Stimulated activated CD8-positive, alpha-beta memory T cell treated with anti-CD3 and anti-CD28 coated beads, Interleukin-4, amount 100 ng/mL, for 1 hour (primary cell): ENCODE results near the gene BAZ1B.
"Not testable (repeated sequence)": the region's sequence is repeated elsewhere in the genome, so short reads cannot be mapped to it uniquely, and the experiment has no call there.

Experiments used
- DNase-seq, 2 donors: peaks; one replicate each; pipeline ENCODE4 v3.0.0-alpha.2; 2020; ENCODE audit warnings: low read depth in 2 of 2, low spot score in 1 of 2

BAZ1B gene

GRCh38 chr7:73448609-73449008 is 73.5 kb downstream of the BAZ1B start:
- DNase-seq: no peak

GRCh38 chr7:73447121-73447733 is 74.9 kb downstream of the BAZ1B start:
- DNase-seq: no peak

- no peak for DNase-seq
Observed at GRCh38 chr7:73446682-73447081, 75.4 kb downstream of the BAZ1B start.

- no peak for DNase-seq
Observed at GRCh38 chr7:73443548-73444255, 78.4 kb downstream of the BAZ1B start.

- DNase-seq: no peak
Observed at GRCh38 chr7:73442903-73443500, 79.1 kb downstream of the BAZ1B start.

- no peak for DNase-seq
Observed at GRCh38 chr7:73442222-73442902, 79.7 kb downstream of the BAZ1B start.

- no peak for DNase-seq
Observed at GRCh38 chr7:73439410-73439704, 82.7 kb downstream of the BAZ1B start.

GRCh38 chr7:73438547-73439409 is 83.3 kb downstream of the BAZ1B start:
- DNase-seq: no peak

- DNase-seq: no peak
Observed at GRCh38 chr7:73437621-73438416, 84.3 kb downstream of the BAZ1B start.

GRCh38 chr7:73437091-73437490 is 85.0 kb downstream of the BAZ1B start:
- DNase-seq: no peak

- no peak for DNase-seq
Observed at GRCh38 chr7:73436031-73436929, 85.8 kb downstream of the BAZ1B start.

GRCh38 chr7:73435471-73436009 is 86.6 kb downstream of the BAZ1B start:
- no peak for DNase-seq

- DNase-seq: no peak
Observed at GRCh38 chr7:73434701-73435069, 87.4 kb downstream of the BAZ1B start.

GRCh38 chr7:73433924-73434700 is 88.0 kb downstream of the BAZ1B start:
- DNase-seq: no peak

GRCh38 chr7:73432676-73433075 is 89.4 kb downstream of the BAZ1B start:
- no peak for DNase-seq

GRCh38 chr7:73431041-73431835 is 90.9 kb downstream of the BAZ1B start:
- DNase-seq: no peak

- not testable (repeated sequence) for DNase-seq
Observed at GRCh38 chr7:73430540-73430939, 91.6 kb downstream of the BAZ1B start.
